Measurements from ENCODE around the gene FAT1.
A peak's percentile ranks its signal among the peaks of the same experiment; 100 is the strongest.

Gene FAT1

DNA sequence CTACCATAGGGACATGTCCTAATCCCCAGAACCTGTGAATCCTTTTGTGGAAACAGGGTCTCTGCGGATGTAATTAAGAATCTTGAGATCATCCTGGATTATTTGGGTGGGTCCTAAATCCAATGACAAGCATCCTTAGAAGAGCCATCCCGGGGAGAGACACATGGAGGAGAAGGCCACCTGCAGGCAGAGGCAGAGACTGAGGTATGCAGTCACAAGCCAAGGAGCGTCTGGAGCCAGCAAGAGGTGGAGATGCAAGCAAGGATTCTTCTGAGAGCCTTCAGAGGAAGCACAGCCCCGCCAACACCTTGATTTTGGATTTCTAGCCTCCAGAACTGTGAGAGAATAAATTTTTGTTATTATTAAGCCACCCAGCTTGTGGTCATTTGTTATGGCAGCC, 13.8 kb upstream of the FAT1 start:
- Mint-ChIP-seq H3K27ac (no peak overlapping the region), H3K9me3 (peaks cover 3% of the 10 kb centered on the region), H3K27me3 (no peaks in the 10 kb centered on the region), H3K4me3 (no peak overlapping the region), H3K36me3 (no peaks in the 10 kb centered on the region), H3K4me1 (no peaks in the 10 kb centered on the region)
- ATAC-seq (ENCODE audit: low read depth) (no peak), DNase-seq (ENCODE audit: low spot score in 2 of 2) (no peak)

DNA sequence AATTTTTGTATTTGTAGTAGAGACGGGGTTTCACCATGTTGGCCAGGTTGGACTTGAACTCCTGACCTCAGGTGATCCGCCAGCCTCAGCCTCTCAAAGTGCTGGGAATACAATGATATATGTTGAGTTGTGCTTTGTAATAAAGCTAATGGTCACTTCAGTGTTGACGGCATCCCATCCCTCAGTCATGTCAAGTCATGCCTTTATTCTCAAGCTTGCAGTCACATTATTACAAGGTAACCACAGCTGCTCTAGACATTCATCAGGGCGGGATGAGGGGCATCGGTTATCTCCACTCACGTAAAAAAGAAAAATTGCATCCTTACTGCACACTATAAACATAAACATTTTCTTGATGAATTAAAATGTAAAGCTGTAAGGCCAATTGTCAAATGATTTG, 12.8 kb upstream of the FAT1 start:
- peaks cover 3% of the 10 kb centered on the region for H3K9me3 Mint-ChIP-seq
- H3K4me1 Mint-ChIP-seq: no peaks in the 10 kb centered on the region
- DNase-seq (ENCODE audit: low spot score in 2 of 2): no peak
- no peak for ATAC-seq (ENCODE audit: low read depth)
- H3K27ac Mint-ChIP-seq: no peak overlapping the region
- H3K36me3 Mint-ChIP-seq: no peaks in the 10 kb centered on the region
- no peak overlapping the region for H3K4me3 Mint-ChIP-seq
- H3K27me3 Mint-ChIP-seq: no peaks in the 10 kb centered on the region

DNA sequence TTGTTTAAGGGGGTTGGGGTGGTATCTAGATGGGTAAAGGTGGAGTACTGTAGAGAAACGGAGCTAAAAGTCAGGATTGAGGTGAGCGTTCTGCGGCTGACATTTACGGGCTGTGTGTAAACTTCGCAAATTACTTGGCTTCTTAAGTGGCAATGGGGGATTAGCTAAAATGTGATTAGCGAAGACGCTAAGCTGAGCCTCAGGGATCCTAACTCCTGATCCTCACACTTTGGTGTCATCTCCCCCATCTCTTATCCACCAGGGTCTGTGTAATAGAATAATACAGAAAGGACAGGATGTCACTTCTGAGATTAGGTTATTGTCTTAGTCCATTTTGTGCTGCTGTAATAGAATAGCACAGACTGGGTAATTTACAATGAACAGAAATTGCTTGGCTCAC, 10.6 kb upstream of the FAT1 start:
- Mint-ChIP-seq H3K4me3 (no peak overlapping the region), H3K27me3 (no peaks in the 10 kb centered on the region), H3K9me3 (no peaks in the 10 kb centered on the region), H3K36me3 (no peaks in the 10 kb centered on the region), H3K4me1 (no peaks in the 10 kb centered on the region), H3K27ac (no peak overlapping the region)
- no peak for DNase-seq (ENCODE audit: low spot score in 2 of 2)
- no peak for ATAC-seq (ENCODE audit: low read depth)

DNA sequence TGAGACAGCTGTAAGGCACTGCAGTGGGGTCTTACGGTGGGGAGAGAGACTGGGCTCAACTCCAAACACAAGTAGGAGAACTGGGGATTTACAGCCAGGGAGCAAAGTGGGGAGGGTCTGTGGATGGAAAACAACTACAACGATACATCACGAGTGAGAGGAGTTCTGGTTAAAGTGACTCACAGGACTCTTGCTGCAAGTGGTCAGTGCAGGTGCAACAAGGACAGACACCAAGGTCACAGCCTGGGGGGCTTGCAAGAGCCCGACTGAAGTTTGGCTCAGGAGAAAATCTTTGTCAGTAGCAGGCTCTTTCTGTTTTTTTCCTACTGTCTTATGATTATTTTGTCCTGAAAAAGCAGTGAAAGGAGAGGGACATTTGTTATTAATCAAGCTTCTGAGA, 10.1 kb upstream of the FAT1 start:
- Mint-ChIP-seq H3K9me3 (no peaks in the 10 kb centered on the region), H3K36me3 (no peaks in the 10 kb centered on the region), H3K27ac (no peak overlapping the region), H3K27me3 (no peaks in the 10 kb centered on the region), H3K4me3 (no peak overlapping the region), H3K4me1 (no peaks in the 10 kb centered on the region)
- ATAC-seq (ENCODE audit: low read depth) (no peak), DNase-seq (ENCODE audit: low spot score in 2 of 2) (no peak)

DNA sequence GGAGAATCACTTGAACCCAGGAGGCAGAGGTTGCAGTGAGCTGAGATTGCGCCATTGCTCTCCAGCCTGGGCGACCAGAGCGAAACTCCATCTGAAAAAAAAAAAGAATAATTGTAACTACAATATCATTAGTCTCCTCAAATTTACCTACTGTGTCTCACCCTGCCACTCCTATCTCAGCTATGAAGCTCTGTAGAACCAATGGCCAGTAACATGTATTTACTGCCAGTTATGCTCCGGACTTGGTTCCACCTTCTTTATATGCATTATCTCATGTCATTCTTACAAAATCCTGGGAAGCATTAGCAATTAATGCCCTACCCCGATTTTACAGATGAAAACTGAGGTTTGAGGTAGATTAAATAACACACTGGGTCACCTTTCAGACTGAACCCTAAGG, 7.0 kb upstream of the FAT1 start:
- Mint-ChIP-seq H3K9me3 (no peaks in the 10 kb centered on the region), H3K4me3 (no peak overlapping the region), H3K36me3 (no peaks in the 10 kb centered on the region)

GRCh38 chr4:186729856-186730255, 6.2 kb upstream of the FAT1 start:
- no peak for ATAC-seq (ENCODE audit: low read depth)
- Mint-ChIP-seq H3K27me3 (peaks cover 9% of the 10 kb centered on the region), H3K4me3 (no peak overlapping the region), H3K36me3 (no peaks in the 10 kb centered on the region), H3K27ac (no peak overlapping the region), H3K4me1 (no peaks in the 10 kb centered on the region), H3K9me3 (no peaks in the 10 kb centered on the region)
- DNase-seq (ENCODE audit: low spot score in 2 of 2): no peak

More for the DNA sequence above, 7.0 kb upstream of the FAT1 start:
- Mint-ChIP-seq H3K27me3 (peaks cover 9% of the 10 kb centered on the region), H3K4me1 (no peaks in the 10 kb centered on the region), H3K27ac (no peak overlapping the region)
- ATAC-seq (ENCODE audit: low read depth) (no peak), DNase-seq (ENCODE audit: low spot score in 2 of 2) (no peak)

DNA sequence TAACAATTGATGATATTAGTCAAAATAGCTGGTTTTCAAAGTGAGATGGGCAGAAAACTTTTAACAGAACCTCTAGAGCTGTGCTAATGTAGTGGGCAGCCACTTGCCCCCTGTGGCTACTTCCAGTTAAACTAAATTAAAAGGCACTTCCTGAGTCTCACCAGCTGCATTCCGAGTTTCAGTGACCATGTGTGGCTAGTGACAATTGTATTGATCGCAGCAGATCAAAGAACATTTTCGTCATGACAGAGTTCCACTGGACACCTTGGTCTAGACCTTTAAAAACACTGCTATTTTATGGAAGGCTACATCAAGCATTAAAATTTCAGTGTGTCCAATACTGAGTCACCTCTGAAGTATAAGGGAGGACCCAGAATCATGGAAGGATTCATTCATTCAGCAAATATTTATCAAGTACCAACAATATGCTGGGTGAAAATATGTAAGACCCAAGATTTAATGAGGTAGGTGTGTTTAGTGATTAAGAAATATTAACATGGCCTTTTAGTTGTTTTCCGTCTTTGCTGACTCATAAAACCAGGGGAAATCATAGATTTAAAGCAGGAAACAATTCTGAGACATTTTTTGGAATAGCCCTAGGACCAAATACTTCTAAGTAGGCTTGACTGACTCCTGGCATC, 5.1 kb upstream of the FAT1 start:
- no peaks in the 10 kb centered on the region for H3K36me3 Mint-ChIP-seq
- H3K9me3 Mint-ChIP-seq: no peaks in the 10 kb centered on the region
- no peak overlapping the region for H3K4me3 Mint-ChIP-seq
- no peak for ATAC-seq (ENCODE audit: low read depth)
- no peaks in the 10 kb centered on the region for H3K4me1 Mint-ChIP-seq
- DNase-seq (ENCODE audit: low spot score in 2 of 2): no peak
- H3K27me3 Mint-ChIP-seq: peaks cover 11% of the 10 kb centered on the region
- H3K27ac Mint-ChIP-seq: no peak overlapping the region

DNA sequence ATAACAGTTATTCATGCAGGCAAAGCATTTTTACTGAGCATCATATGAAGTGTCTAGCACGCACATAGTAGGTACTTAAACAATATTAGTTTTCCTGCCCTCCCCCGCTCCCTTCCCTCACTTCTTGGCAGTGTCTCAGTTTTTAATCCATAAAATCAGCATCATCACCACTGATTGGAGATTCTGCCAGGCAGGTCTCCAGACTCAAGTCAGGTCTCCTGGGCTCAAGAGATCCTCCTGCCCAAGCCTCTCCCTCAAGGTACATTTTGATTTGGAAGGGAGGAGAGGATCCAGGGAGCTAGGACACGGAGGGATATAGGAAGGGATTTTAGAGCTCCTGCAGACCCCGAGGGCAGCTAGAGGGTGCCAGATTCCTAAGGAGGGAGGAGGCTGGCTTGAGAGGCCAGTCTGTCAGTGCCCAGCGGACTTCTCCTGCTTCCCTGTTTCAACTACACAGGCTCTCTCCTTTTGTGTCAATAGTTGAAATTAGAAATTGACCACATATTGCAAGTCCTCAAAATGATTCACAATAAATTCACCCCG, 4.4 kb upstream of the FAT1 start:
- H3K27me3 Mint-ChIP-seq: peaks cover 11% of the 10 kb centered on the region
- no peaks in the 10 kb centered on the region for H3K9me3 Mint-ChIP-seq
- no peaks in the 10 kb centered on the region for H3K36me3 Mint-ChIP-seq
- no peak overlapping the region for H3K27ac Mint-ChIP-seq
- DNase-seq (ENCODE audit: low spot score in 2 of 2) (no peak), ATAC-seq (ENCODE audit: low read depth) (no peak)
- H3K4me1 Mint-ChIP-seq: no peaks in the 10 kb centered on the region
- H3K4me3 Mint-ChIP-seq: no peak overlapping the region

GRCh38 chr4:186727169-186727976, 3.7 kb upstream of the FAT1 start:
- no peaks in the 10 kb centered on the region for H3K9me3 Mint-ChIP-seq
- DNase-seq (ENCODE audit: low spot score in 2 of 2) (no peak), ATAC-seq (ENCODE audit: low read depth) (no peak)
- peaks cover 11% of the 10 kb centered on the region for H3K27me3 Mint-ChIP-seq
- no peaks in the 10 kb centered on the region for H3K36me3 Mint-ChIP-seq
- no peak overlapping the region for H3K27ac Mint-ChIP-seq
- H3K4me1 Mint-ChIP-seq: no peaks in the 10 kb centered on the region
- no peak overlapping the region for H3K4me3 Mint-ChIP-seq

GRCh38 chr4:186726426-186727168, 2.9 kb upstream of the FAT1 start:
- H3K36me3 Mint-ChIP-seq: no peaks in the 10 kb centered on the region
- ATAC-seq (ENCODE audit: low read depth): no peak
- H3K27me3 Mint-ChIP-seq: peaks cover 11% of the 10 kb centered on the region
- no peak overlapping the region for H3K4me3 Mint-ChIP-seq
- no peak for DNase-seq (ENCODE audit: low spot score in 2 of 2)
- no peaks in the 10 kb centered on the region for H3K9me3 Mint-ChIP-seq
- no peaks in the 10 kb centered on the region for H3K4me1 Mint-ChIP-seq
- H3K27ac Mint-ChIP-seq: no peak overlapping the region

DNA sequence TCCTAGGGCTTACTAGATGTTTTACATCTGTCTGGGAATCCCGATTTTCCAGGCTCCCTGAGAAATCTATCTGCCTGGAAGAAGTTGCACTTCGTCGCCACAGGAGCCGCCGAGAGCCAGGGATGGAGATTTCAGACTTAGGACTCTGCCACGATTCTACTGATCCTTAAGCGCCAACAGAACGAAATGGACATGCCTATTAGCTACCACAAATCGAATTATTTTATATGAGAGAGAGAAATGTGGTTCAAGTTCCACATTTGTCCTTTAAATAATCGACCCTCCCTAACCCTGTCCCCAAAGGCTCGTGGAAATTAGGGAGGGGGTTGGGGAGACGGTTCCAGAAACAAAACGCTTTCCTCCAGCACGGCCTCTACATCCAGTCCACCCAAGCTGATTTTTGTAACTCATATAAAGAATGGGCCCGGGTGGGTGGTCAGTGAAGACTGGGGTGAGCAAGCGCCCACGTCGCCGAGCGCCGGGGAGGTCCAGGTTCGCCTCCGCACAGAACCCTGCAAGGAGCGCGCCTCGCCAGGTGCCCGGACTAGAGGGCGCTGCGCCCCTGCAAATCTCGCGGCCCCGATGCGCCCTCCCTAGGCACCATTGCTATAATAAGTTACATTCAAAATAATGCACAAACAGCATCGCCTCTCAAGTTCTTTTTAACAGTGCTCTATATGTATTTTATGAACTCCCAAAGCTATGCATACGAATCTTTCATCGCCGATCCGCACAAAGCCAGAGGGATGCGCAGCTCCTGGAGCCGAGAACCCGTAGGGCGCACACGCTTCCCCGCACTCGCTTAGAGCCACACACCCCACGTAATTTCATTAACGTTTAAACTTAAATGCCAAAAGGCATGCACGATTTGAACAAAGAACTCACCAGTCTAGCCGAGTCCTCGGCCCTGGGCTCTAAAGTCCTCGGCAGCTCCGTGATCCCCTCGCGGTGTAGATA, 2.1 kb upstream of the FAT1 start:
- DNase-seq (ENCODE audit: low spot score in 2 of 2) (no peak), ATAC-seq (ENCODE audit: low read depth) (no peak)
- no peak overlapping the region for H3K27ac Mint-ChIP-seq

GRCh38 chr4:186724864-186725468, 1.3 kb upstream of the FAT1 start:
- Mint-ChIP-seq H3K4me1 (no peaks in the 10 kb centered on the region), H3K9me3 (no peaks in the 10 kb centered on the region), H3K27me3 (peaks cover 11% of the 10 kb centered on the region), H3K27ac (no peak overlapping the region), H3K4me3 (peak overlapping the region; percentile 39), H3K36me3 (no peaks in the 10 kb centered on the region)
- DNase-seq (ENCODE audit: low spot score in 2 of 2): no peak
- ATAC-seq (ENCODE audit: low read depth): no peak

More for the DNA sequence above, 2.1 kb upstream of the FAT1 start:
- no peaks in the 10 kb centered on the region for H3K9me3 Mint-ChIP-seq
- no peaks in the 10 kb centered on the region for H3K4me1 Mint-ChIP-seq
- H3K27me3 Mint-ChIP-seq: peaks cover 11% of the 10 kb centered on the region
- H3K36me3 Mint-ChIP-seq: no peaks in the 10 kb centered on the region
- no peak overlapping the region for H3K4me3 Mint-ChIP-seq
